ENCODE data around the gene RBM27.
"Not testable (repeated sequence)": the region's sequence is repeated elsewhere in the genome, so short reads cannot be mapped to it uniquely, and the experiment has no call there.

RBM27 gene

GRCh38 chr5:146203011-146203871 is at the start of gene RBM27:
Gene RBM27 (plus strand): TSS chr5:146203605. CDS start chr5:146203766, 161 bp downstream.
- DNase-seq: peak; percentile 97 to 99

- no peak for DNase-seq
These were observed 45.1 kb upstream of the RBM27 start for GRCh38 chr5:146158255-146158654.

GRCh38 chr5:146164382-146164781 is 39.0 kb upstream of the RBM27 start:
- DNase-seq: no peak

- no peak for DNase-seq
These were observed 37.9 kb upstream of the RBM27 start for GRCh38 chr5:146165460-146165859.

GRCh38 chr5:146165903-146166302 is 37.5 kb upstream of the RBM27 start:
- no peak for DNase-seq

DNA sequence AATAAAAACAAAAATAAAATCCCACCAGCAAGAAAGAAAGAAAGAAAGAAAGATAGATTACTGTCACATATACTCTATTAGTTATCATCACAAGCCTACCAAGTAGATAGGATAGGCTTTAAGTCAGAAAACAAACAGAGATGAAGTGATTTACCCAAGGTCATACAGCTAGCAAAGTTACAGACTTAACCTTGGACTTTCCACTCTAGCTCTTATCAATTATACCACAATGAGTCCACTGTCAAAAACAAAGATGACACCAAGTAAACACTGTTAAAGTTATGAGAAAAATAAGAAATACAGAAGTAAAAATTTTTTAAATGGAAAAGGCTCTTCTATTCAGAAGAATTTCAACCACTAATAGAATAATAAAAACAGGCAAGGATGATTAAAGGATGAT is 34.3 kb upstream of the RBM27 start:
- DNase-seq: no peak

- not testable (repeated sequence) for DNase-seq
These were observed 30.4 kb upstream of the RBM27 start for GRCh38 chr5:146173049-146173448.

- DNase-seq: no peak
These were observed 29.8 kb upstream of the RBM27 start for GRCh38 chr5:146173597-146173996.

- DNase-seq: no peak
These were observed 26.6 kb upstream of the RBM27 start for GRCh38 chr5:146176805-146177204.

- no peak for DNase-seq
These were observed 23.7 kb upstream of the RBM27 start for GRCh38 chr5:146179696-146180095.

GRCh38 chr5:146183403-146183802 is 20.0 kb upstream of the RBM27 start:
- DNase-seq: not testable (repeated sequence)

DNA sequence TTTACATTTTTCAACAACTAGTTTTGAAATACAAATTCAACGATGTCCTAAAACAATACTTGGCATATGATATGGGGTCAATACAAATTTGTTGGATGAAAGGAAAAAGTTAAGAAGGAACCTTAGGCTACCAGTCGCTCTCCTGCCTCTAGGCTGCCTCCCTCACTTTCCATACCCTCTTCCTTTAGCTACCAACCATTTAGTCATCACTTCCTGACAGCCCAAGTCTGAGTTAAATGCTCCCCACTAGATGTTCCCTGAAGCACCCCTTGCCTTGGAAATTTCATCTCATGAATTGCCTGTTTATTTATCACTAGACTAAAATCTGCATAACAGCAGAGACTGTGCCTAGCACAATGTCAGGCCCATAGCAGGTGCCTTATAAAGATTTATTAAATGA is 18.2 kb upstream of the RBM27 start:
- DNase-seq: no peak

DNA sequence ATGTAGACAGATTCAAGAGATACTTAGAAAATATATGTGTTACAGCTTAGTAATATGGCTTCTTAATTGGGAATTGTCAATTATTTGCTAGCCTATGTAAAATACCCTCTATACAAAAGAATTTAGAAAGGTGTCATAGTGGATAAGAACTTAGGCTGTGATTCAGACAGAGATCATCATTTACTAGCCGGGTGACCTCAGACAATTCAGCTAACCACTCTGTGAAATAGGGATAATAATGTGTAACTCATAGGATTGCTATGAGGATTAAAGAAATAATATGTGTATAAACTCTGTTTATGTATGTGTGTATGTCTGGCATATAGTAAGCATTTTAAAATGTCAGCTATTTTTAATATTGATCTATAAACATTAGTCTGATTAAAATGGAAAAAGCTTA is 15.0 kb upstream of the RBM27 start:
- no peak for DNase-seq

- no peak for DNase-seq
These were observed 10.8 kb upstream of the RBM27 start for GRCh38 chr5:146192571-146193043.

DNA sequence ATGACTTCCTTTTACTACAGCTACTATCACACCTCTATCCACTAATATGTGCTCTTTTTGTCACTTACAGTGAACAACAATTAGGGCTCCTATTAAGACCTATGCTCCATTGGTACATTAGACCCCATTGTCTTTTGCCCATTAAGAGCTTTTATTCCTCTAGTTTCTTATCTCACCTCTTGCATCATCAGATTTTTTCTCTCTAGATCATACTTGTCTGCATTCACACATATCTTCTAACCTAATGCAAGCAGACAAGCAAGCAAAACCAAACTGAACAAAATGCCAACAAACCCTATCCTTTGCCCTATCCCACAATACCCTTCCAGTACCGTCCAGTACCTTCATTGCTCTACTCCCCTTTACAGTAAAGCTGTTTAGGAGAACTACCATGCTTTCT is 10.1 kb upstream of the RBM27 start:
- no peak for DNase-seq

- not testable (repeated sequence) for DNase-seq
These were observed 8.4 kb upstream of the RBM27 start for GRCh38 chr5:146194997-146195396.

DNA sequence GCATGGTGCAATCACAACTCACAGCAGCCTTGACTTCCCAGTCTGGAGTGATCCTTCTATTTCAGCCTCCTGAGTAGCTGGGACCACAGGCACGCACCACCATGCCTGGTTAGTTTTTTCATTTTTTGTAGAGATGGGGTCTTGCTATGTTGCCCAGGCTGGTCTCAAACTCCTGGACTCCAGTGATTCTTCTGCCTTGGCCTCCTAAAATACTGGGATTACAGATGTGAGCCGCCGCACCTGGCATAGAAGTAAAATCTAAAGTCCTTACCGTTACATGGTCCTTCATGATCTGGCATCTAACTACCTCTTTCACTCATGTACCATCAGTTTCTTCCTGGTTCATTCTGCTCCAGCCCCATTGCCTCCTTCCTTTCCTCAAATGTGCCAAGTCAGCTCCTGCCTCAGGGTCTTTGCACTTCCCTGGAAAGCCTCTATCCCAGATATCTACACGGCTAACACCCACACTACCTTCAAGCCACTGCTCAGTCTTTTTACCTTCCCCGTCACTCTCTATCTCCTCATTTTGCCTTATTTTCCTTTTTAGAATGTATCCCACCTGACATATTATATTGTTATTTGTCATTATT is 6.9 kb upstream of the RBM27 start:
- no peak for DNase-seq

- DNase-seq: no peak
These were observed 4.1 kb upstream of the RBM27 start for GRCh38 chr5:146199176-146199815.

DNA sequence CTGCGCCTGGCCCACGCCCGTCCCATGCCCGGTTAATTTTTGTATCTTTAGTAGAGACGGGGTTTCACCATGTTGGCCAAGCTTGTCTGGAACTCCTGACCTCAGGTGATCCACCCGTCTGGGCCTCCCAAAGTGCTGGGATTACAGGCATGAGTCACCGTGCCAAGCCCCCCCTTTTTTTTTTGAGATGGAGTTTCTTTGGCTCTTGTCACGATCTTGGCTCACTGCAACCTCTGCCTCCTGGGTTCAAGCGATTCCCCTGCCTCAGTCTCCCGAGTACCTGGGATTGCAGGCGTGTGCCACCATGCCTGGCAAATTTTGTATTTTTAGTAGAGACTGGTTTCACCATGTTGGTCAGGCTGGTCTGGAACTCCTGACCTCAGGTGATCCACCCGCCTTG is 1.6 kb upstream of the RBM27 start:
- not testable (repeated sequence) for DNase-seq

DNA sequence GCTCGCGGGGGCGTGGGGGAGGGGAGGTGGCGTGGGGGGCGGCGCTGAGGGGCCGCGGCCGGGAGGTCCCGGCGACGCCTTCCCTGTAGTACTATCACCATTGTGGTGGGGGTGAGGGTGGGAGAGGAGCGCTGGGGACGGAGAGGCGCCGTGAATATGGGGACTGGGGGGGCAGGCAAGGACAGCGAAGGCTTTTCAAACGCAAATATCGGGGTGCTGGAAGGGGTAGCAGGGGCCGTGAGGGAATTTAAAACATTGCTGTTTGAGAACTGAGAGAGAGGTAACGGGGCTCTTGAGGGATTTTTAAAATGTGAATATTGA is 427 bp downstream of the RBM27 start:
- no peak for DNase-seq

GRCh38 chr5:146205499-146206202 is 2.2 kb downstream of the RBM27 start:
- DNase-seq: no peak

DNA sequence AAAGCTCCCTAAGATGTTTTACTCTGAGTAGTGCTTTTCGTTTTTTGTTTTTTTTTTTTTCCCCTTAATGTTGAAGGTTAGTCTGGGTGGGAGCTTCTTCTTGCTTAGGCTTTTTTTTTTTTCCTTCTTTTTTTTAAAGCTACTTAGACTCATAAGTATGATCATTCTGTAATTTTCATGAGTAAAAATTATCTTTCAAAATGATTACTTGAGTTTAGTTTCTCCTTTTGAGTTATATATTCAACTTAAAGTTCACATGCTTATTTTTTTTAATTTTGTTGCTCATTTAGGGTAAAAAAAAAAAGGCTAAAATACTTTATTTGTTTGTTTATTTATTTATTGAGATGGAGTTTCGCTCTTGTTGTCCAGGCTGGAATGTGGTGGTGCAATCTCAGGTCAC is 2.9 kb downstream of the RBM27 start:
- no peak for DNase-seq

DNA sequence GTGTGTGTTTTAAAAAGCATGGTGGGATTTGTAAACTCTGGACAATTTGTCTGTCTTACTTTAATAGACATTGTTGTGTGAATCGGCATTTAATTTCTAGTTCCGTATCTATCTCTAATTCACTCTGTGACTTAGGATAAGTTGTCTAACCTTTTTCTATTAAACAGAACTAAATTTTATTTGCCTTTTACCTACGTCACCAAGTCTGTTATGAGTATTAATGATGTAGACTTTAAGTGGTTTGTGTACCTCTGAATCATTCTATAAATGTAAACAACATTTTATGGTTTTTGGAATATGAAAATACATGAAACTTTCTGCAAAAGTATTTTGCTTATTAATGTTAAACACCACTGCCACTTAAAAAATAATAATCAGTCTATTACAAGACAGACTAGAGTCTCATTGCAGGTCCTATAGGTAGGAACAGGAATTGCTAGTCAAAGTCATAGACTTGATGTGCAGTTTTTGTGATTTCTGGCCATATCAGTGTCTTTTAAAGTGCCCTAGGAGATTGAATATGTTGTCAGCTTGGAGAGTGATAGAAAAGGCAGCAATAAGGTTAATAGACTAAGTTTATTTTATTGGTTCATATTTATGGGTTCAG is 5.6 kb downstream of the RBM27 start:
- DNase-seq: no peak
